WI38 (cell line): ENCODE results near the gene SEC14L1.
"Not testable (repeated sequence)": the region's sequence is repeated elsewhere in the genome, so short reads cannot be mapped to it uniquely, and the experiment has no call there.

ENCODE experiments used
- H3K4me3 ChIP-seq: 2 replicates; pipeline ENCODE4 v1.5.1; 2011; ENCODE audit warnings: low read depth, mild to moderate bottlenecking, control low read depth, low read length
- CTCF ChIP-seq: IDR thresholded peaks from 2 replicates; pipeline ENCODE4 v1.5.1; 2012; ENCODE audit warnings: low read depth, mild to moderate bottlenecking, control low read depth, low read length

SEC14L1 gene

GRCh38 chr17:77109764-77110359, 30.9 kb upstream of the SEC14L1 start:
- TF ChIP-seq CTCF: no peak
- no peak overlapping the region for H3K4me3 ChIP-seq

GRCh38 chr17:77111165-77111933, 29.4 kb upstream of the SEC14L1 start:
- not testable (repeated sequence) for H3K4me3 ChIP-seq

- TF ChIP-seq CTCF: no peak
- no peak overlapping the region for H3K4me3 ChIP-seq
Measured at GRCh38 chr17:77111934-77112296, 28.9 kb upstream of the SEC14L1 start.

GRCh38 chr17:77115510-77115909, 25.3 kb upstream of the SEC14L1 start:
- no peak for TF ChIP-seq CTCF

GRCh38 chr17:77115947-77116346, 24.8 kb upstream of the SEC14L1 start:
- H3K4me3 ChIP-seq: no peak overlapping the region
- TF ChIP-seq CTCF: no peak

More at GRCh38 chr17:77115510-77115909, 25.3 kb upstream of the SEC14L1 start:
- H3K4me3 ChIP-seq: no peak overlapping the region

GRCh38 chr17:77116371-77116860, 24.4 kb upstream of the SEC14L1 start:
- H3K4me3 ChIP-seq: no peak overlapping the region
- no peak for TF ChIP-seq CTCF

- no peak overlapping the region for H3K4me3 ChIP-seq
- no peak for TF ChIP-seq CTCF
Measured at GRCh38 chr17:77117415-77117814, 23.4 kb upstream of the SEC14L1 start.
